Cardiac fibroblast (primary cell): Measurements from ENCODE around the gene OCSTAMP.
A peak's percentile ranks its signal among the peaks of the same experiment; 100 is the strongest.

Experiments
- DNase-seq, 2 donors: peaks; one replicate each; pipeline versions ENCODE4 v3.0.0 to v3.0.0-alpha.2; 2010; ENCODE audit warnings: low read depth in 2 of 2
- H3K4me3 ChIP-seq, 2 donors: replicated peaks in 1 of 2; 1 replicate in 1 of 2; 2 replicates in 1 of 2; pipeline ENCODE4 v1.5.1; 2011; ENCODE audit warnings: low read depth in 2 of 2, low read length in 2 of 2, mild to moderate bottlenecking in 2 of 2, moderate library complexity in 1 of 2
- TF ChIP-seq, protein P1 (sequence below): IDR thresholded peaks from one replicate; pipeline ENCODE4 v1.5.1; 2011; ENCODE audit warnings: low read depth, mild to moderate bottlenecking, low read length, inconsistent platforms

The OCSTAMP gene

DNA sequence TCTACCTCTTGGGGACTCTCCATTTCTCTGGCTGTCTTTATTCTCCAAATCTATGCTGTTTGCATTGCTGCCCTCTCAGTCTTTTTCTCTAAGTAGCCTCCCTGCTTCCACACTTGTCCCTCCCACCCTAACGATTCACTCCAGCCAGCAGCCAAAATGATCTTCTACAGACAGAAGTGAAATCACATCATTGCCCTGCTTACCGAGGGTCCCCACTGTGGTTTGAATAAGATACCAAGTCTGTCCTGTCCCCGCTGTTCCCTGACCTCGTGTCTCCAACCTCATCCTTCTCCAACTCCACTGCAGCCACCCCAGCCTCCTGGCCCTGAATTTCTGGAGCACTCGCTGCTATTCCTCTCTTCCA is 11.5 kb upstream of the OCSTAMP start:
- no peak for DNase-seq
- H3K4me3 ChIP-seq = no peak overlapping the region
- TF ChIP-seq, protein P1, sequence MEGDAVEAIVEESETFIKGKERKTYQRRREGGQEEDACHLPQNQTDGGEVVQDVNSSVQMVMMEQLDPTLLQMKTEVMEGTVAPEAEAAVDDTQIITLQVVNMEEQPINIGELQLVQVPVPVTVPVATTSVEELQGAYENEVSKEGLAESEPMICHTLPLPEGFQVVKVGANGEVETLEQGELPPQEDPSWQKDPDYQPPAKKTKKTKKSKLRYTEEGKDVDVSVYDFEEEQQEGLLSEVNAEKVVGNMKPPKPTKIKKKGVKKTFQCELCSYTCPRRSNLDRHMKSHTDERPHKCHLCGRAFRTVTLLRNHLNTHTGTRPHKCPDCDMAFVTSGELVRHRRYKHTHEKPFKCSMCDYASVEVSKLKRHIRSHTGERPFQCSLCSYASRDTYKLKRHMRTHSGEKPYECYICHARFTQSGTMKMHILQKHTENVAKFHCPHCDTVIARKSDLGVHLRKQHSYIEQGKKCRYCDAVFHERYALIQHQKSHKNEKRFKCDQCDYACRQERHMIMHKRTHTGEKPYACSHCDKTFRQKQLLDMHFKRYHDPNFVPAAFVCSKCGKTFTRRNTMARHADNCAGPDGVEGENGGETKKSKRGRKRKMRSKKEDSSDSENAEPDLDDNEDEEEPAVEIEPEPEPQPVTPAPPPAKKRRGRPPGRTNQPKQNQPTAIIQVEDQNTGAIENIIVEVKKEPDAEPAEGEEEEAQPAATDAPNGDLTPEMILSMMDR = no peak

DNA sequence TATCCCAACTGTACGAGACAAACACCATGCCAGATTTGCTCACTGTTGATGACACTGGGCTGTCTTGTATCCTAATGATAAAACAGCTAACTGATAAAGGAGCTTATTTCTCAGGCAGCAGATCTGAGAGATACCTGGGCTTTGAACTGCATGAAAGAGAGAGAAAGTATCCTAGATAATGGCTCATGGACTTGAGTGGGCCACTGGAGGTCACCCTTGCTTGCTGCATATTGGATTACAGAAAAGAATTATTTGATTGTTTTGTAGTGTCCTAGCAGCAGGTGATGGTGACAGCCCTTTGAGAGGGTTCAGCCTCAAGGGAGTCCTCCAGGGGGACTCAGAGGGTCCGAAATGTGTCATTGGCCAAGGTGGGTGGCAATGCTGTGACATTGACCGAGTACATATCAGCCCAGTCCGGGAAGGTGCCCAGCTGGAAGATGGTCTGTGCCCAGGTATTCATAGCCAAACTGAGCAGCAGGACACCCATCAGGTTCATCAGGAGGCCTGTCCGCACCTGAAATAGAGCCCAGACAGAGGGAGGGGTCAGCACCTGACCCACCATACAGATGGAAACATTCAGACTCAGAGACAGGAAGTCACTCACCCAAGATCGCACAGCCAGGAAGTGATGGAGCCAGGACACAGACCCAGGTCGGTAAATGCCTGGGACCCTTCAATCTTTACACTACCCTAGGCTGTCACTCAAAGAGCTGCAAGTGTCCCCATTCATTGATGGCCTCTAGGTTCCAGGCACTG is 9.4 kb upstream of the OCSTAMP start:
- no peak for DNase-seq
- TF ChIP-seq, protein P1 = no peak
- H3K4me3 ChIP-seq = no peak overlapping the region

DNA sequence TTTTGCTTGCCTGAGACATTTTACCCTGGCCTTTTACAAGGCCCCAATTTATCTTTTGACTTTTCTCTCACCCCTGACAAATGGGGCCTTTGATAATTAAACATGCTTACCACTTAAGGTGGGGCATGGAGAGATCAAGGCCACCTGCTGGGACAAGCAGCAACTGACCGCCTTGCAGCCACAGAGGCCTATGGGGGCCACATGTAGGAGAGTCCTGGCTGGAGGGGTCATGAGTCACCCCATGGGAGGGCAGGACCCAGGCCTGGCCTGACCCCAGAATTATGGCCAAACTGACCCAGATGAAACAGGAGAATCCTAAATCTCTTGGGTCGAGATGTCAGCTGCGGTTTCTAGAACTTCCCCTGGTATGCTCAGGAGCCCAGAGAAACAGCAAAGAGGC is 8.5 kb upstream of the OCSTAMP start:
- TF ChIP-seq, protein P1 = no peak
- no peak overlapping the region for H3K4me3 ChIP-seq
- DNase-seq = no peak

DNA sequence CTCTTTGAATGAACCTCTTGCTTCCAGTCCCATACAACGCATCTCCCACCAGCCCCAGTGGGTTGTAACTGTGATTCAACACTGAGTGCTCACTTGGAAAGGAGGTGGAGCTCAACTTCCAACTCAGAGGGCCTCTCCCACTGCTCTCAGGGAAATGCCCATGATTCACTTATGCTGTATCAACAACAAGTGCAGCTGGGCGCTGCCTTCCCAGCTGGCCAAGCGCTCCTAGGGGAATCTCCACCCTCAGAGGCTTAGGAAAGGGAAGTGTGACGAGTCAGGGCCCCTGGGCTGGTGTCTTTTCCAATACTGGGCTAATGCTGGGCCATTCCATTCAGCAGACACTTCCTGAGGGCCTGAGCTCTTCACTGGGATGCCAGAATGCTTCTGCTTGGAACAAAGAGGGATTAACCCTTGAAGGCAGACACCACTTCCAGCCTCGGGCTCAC is 8.1 kb upstream of the OCSTAMP start:
- H3K4me3 ChIP-seq = no peak overlapping the region
- TF ChIP-seq, protein P1 = no peak
- DNase-seq = peak; percentile 63 to 93

DNA sequence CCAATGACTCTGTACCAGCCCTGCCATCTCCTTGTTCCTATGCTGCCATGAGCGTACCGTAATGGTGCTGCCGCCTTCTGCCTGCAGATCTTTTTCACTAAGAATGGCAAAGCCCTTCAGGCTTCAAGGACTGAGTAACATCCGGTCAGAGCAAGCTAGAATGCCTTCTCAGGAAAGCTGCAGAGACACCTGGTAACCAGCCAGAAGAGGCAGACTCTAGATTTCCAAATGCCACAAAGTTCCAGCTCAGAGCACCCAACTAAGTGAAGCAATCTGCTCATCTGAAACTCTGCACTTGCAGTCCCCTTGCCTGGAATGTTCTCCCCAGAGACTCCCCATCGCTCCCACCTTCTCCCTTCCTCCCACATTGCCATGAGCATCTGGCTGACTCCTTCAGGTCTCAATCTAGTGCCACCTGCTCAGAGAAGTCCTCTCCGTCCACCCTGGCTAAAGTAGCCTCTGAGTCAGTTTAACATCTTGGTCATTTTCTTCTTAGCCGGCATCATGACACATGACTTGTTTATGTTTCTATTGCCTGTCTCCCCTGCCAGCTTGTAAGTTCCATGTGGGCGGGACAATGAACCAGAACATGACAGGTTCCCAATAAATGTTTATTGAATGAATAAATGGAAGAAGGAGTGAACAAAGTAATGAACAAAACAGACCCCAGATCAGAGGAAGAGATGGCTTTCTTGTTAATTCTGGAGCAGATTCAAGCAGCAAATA is 6.9 kb upstream of the OCSTAMP start:
- TF ChIP-seq, protein P1 = no peak
- H3K4me3 ChIP-seq = no peak overlapping the region
- peak; percentile 58 to 68 for DNase-seq

DNA sequence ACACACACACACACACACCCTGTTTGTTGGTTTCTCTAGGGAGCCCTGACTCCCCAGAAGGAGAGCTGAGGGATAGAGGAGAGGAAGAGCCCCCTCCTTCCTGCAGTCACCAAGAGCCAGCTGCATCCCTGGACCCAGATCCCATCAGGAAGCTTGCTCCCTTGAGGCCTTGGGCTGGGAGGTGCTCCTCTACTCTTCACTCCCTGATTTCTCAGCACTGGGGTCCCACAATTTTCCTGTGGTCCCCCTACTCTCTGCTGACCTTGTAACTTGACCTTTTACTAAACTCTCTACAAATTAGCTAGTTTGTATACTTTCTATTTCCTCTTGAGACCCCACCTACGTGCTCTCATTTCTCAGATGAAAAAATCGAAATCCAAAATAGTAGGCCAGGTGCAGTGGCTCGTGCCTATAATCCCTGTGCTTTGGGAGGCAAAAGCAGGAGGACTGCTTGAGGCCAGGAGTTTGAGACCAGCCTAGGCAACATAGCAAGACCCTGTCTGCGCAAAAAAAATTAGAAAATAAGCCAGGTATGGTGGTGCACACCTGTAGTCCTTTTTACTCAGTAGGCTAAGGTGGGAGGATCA is 5.0 kb upstream of the OCSTAMP start:
- no peak overlapping the region for H3K4me3 ChIP-seq
- DNase-seq = no peak
- TF ChIP-seq, protein P1 = no peak
